Nucleus accumbens (tissue), 56 donors: ENCODE results near the gene UVRAG.
A peak's percentile ranks its signal among the peaks of the same experiment; 100 is the strongest.
"Not testable (repeated sequence)": the region's sequence is repeated elsewhere in the genome, so short reads cannot be mapped to it uniquely, and the experiment has no call there.

Source experiments
- DNase-seq, 56 donors: peaks; one replicate each; lab custom pipeline; 2025; lab: John Stamatoyannopoulos, UW

The UVRAG gene

DNA sequence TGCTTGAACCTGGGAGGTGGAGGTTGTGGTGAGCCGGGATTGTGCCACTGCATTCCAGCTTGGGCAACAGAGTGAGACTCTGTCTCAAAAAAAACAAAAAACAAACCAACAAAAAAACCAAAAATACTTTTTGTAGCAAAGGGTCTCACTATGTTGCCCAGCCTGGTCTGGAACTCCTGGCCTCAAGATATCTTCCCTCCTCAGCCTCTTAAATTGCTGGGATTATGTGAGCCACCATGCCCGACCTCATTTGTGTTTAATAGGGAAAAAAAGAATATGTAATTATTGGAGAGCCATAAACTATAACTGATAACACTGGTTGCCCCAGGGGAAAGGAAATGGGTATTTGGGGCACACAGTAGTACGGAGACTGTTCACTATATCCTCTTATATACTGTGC, 19.7 kb downstream of the UVRAG start:
- no peak for DNase-seq

- DNase-seq, result no peak
Measured at GRCh38 chr11:75836417-75836816, 21.4 kb downstream of the UVRAG start.

- DNase-seq, result no peak
Measured at GRCh38 chr11:75839851-75840250, 24.8 kb downstream of the UVRAG start.

GRCh38 chr11:75840522-75840921, 25.5 kb downstream of the UVRAG start:
- no peak for DNase-seq

DNA sequence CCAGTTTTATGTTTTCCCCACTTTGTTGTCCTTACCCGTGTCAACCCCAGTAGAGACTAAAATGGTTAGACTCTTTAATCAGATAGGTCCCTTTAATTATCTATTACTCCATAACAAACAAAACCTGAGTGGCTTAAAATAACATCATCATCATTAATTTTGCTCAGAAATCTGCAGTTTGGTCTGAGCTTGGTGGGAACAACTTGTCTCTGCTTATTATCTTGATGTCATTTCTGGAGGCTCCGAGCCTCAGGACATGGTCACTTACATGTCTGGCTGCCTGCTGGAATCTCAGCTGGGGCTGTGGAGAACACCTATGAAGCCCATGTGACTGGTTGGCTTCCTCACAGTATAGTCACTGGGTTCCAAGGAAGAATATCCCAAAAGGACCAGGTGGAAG, 26.7 kb downstream of the UVRAG start:
- DNase-seq, result no peak

GRCh38 chr11:75845324-75845723, 30.3 kb downstream of the UVRAG start:
- DNase-seq, result no peak

GRCh38 chr11:75849894-75850293, 34.9 kb downstream of the UVRAG start:
- DNase-seq, result no peak

DNA sequence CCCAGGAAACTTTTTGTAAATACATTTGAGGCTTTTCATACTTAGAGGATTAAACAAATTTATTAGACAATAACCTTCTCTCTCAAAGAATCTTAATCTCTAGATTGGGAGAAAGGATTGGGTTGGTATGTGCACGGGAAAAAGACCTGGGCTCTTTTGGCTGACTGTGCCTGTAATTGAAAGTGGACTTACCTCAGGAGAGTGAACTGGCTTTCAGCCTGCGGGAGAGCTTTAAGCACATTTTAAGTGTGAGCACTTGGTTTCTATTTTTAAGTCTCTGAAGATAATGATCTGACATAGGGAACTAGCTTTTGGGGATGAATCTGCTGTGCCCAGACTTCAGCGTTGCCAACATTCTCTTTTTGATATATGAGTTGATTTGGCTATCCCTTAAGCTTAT, 35.8 kb downstream of the UVRAG start:
- DNase-seq, result no peak

- DNase-seq, result no peak
Measured at GRCh38 chr11:75851203-75851602, 36.2 kb downstream of the UVRAG start.

GRCh38 chr11:75852406-75853017, 37.5 kb downstream of the UVRAG start:
- no peak for DNase-seq

DNA sequence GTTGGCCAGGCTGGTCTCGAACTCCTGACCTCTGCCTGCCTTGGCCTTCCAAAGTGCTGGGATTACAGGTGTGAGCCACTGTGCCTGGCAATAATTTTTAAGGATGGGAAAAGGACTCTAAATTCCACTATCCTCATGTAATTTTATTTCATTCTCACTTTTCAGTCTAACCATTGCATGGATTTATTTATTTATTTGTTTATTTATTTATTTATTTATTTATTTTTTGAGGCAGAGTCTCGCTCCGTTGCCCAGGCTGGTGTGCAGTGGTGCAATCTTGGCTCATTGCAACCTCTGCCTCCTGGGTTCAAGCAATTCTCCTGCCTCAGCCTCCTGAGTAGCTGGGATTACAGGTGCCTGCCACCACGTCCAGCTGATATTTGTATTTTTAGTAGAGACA, 38.6 kb downstream of the UVRAG start:
- not testable (repeated sequence) for DNase-seq

- no peak for DNase-seq
Measured at GRCh38 chr11:75853971-75854370, 39.0 kb downstream of the UVRAG start.

- no peak for DNase-seq
Measured at GRCh38 chr11:75855206-75855605, 40.2 kb downstream of the UVRAG start.

DNA sequence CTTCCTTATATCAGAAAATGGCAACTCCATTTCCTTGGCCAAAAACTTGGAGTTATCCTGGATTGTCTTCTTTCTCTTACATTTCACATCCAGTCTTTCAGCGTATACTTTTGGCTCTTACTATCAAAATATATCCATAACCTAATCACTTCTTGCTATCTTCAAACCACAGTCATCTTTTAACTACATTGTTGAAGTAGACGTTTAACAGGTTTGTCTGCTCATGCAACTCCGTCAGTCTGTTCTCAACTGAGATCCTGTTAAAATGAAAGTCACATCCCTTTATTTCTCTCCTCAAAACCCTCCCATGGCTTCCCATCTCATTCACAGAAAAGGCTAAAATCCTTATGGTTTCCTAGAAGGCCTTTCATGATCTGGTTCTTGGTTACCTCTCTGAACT, 41.9 kb downstream of the UVRAG start:
- DNase-seq, result no peak

DNA sequence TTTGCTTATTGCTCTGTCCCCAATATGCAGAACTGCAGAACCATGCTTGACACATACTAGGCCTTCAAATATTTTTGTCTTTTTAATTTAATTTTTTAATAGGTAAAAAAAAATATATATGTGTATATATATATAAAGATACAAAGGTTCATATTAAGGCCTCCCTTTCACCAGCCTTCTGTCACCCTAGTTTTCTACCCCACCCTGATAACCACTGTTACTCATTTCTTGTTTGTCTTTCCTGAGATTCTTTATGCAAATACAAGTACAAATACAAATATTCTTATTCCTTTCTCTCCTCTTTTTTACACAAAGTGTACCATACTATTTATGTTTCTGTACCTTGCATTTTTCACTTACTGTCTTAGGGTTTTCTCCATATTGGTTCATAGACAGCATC, 43.0 kb downstream of the UVRAG start:
- DNase-seq, result no peak

DNA sequence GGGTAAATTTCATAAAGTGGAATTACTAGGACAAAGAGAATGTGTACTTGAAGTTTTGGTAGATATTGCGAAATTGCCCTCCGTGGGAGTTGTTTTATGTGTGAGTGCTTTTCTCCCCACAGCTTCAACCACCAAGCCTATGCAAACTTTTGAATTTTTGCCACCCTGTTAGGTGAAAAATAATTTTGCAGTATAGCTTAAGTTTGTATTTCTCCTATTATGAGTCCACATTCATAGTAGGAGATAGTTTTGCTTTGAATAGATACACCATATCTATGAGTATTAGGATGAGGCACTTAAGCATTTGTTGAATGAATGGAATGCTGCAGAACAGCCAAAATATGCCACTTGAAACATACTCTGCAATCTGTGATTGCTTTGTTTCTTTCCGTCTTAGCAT, 43.6 kb downstream of the UVRAG start:
- no peak for DNase-seq

- no peak for DNase-seq
Measured at GRCh38 chr11:75859614-75860013, 44.6 kb downstream of the UVRAG start.

- no peak for DNase-seq
Measured at GRCh38 chr11:75862437-75862836, 47.4 kb downstream of the UVRAG start.

DNA sequence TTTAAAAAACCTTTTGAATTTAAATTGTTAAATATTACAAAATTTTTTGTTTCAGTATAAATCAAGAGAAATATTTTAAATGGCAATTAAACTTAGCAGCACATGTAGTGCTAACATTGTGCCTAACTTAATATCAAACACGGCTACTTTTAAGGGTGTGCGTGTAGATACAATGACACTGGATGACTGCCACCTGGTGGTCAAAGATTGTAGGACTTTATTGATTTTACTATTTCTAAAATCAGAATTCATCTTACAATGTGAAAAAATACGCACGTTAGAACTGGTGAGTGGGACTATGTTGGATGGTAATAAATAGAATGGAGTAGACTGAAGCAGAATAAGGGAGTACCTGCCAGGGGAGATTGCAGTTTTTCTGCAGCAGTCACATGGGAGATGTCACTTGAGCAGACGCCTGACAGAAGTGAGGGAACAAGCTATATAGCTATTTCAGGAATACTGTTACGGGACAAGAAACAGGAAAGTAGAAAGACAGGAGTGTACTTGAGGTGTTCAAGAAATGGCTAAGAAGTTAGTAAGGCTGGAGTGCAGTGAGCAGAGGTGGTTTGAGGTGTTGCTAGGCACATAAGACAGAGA, 52.9 kb downstream of the UVRAG start:
- peak in 5 of 56 donors; percentile 10 to 57 (median 24) for DNase-seq

DNA sequence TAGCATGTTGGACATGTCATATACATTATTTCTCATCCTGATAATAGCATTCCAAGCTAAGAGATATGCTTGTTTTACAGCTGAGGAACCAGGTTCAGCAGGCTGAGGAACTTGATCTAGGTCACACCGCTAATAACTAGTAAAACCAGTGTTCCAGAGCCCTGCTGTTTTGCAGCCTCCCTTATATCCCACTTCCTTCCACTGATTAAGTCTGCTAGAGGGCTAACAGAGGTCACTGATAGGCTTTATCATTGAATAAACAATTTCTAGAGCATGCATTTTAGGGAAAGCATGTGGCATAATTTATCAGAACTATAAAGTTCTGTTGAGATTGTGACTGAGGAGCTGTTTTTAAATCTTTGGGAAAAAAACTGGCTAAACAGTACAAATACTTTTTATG, 54.0 kb downstream of the UVRAG start:
- no peak for DNase-seq

GRCh38 chr11:75869661-75870455, 54.8 kb downstream of the UVRAG start:
- no peak for DNase-seq

DNA sequence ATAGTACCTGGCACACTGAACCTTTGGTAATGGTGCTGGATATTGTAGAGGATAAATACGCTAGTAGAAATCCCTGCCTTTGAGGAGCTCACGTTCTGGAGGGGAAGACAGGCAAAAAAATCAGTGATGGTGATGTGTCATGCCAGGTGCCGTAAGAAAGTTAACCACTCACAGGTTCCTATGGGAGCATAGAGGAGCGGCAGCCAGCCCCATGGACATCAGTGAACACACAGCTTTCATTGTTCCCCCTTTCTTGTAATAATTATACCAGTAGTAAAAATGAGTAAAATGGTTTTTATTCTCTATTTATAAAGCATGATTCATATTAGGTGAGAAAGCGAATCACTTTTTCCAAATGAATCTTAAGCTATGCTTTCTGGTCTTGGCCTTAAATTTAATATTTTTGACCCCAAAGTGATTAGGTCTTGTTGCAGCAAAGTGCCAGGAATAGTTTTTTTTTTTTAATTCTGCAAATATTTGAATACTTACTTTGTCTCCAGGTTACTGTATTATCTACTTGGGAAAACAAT, 57.9 kb downstream of the UVRAG start:
- peak in 2 of 56 donors; percentile 14 to 29 for DNase-seq
